HG03558 (cell line): ENCODE results near the gene USP36.

ENCODE experiments used
- ATAC-seq: cut with Tn5 transposase; IDR thresholded peaks from one replicate; pipeline ENCODE4 v1.9.1; 2021; ENCODE audit warnings: moderate number of reproducible peaks; ENCODE audit not compliant: unreplicated experiment; ENCODE audit errors: extremely low read depth

Gene USP36

DNA sequence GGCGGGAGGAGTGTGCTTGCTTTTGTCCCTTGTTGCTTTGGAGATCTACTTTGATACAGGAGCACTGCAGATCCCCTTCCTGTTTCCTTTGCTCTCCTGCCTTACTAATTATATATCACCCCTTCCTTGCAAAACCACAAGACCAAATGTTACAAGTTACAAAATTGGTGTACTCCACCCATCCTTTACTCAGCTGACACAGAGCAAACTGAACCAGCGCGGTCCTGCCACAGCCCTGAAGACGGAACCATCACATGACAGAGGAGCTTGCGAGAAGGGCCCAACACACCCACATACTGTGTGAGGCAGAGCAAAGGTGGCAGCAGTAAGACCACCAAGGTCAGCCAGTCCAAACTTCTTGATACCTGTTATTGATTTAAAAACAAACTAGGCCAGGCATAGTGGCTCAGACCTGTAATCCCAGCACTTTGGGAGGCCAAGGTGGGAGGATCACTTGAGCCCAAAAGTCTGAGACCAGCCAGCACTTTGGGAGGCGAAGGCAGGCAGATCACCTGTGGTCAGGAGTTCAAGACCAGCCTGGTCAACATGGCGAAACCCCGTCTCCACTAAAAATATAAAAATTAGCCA is 91.8 kb downstream of the USP36 start:
- ATAC-seq: no peak

DNA sequence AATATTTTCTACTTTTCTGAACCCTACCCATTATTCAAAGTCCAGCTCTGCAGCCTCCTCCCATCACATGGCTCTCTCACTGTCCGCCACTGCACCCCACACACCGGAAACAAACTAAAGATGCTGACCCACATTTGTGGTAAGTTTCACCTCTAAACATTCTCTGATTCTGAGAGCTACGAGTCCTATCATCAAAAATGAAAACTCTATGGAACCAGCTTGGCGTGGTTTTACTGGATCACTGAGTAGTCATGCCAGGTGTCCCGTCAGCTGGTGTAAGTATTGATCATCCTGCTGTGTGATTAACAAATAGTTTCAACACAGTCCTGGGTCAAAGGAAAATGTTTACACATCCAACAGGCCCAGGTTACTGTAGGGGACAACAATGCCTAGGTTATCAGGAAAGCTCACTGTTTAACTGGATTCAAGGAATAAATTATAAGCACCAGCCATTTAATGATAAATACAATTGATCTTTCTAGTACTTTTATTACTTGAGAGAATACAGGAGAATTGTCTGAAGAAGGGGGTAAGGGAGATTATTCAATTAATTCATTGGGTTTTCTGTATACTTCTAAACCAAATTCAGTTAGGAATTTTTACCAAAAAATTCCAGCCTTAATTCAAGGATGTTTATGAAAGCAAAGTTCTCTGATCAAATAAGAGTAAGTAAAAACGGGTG is 92.4 kb downstream of the USP36 start:
- ATAC-seq: no peak

- no peak for ATAC-seq
Observed at GRCh38 chr17:78747488-78747887, 93.1 kb downstream of the USP36 start.

DNA sequence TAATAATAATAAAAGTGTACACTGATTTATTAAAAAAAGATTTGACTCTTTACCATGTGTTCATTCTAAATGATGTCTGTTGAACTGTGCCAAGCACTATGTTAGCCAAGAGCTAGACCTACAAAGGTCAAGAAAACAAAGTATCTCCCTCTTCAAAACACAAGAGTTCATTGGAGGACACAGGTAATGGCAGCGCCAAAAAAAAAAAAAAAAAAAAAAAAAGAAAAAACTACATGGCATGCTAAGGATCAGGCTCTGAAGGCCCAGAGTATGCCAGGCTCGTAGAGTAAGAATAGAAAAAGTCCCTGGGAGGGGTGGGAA is 93.7 kb downstream of the USP36 start:
- no peak for ATAC-seq

GRCh38 chr17:78746263-78746948 is 94.2 kb downstream of the USP36 start:
- ATAC-seq: no peak
